Activated CD4-positive, CD25-positive, alpha-beta regulatory T cell treated with anti-CD3 and anti-CD28 coated beads, Interleukin-2, amount 50 U/mL, for 72 hours (primary cell): ENCODE measurements around the gene TTLL10.

Source experiments
- DNase-seq: peaks from one replicate; pipeline ENCODE4 v3.0.0; 2021

TTLL10 gene

DNA sequence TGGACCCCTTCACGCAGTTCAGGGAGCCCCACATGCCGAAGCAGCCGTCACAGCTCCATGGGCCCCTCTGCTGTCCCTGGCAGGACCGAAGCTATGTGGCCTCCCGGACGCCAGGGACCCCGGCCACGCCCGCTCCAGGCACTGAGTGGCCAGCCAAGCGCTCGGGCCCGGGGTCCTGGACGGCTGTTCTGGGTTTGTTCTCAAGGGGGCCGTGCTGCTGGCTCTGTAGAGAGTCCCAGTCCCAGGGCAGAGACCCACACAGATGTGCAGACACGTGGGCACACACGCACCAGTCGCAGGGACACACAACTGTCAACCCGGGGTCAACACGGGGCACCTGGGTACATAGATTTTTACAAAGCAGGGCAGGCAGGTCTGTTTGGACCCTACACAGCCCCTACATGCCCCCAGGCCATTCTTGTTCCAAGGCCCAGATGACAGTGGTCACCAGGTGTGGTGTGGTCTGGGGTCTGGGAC lies 65.1 kb downstream of the TTLL10 start:
- DNase-seq = no peak

DNA sequence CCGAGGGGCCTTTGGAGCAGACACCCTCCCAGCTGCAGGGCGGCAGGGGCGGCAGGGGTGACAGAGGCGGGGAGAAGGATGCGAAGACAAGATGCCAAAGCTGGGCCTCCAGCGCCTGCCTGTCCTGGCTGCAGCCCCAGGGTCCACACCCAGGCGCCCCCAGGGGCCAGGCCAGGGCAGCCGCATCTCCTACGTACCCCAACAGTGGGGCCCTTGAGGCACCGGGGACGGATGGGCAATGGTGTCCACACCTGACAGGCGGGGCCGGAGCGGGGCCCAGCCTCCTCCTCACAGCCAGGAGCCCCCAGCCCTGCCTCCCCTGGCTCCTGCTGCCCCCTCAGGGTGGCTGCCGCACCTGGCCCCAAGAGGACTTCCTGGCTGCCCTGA lies 65.5 kb downstream of the TTLL10 start:
- no peak for DNase-seq

DNA sequence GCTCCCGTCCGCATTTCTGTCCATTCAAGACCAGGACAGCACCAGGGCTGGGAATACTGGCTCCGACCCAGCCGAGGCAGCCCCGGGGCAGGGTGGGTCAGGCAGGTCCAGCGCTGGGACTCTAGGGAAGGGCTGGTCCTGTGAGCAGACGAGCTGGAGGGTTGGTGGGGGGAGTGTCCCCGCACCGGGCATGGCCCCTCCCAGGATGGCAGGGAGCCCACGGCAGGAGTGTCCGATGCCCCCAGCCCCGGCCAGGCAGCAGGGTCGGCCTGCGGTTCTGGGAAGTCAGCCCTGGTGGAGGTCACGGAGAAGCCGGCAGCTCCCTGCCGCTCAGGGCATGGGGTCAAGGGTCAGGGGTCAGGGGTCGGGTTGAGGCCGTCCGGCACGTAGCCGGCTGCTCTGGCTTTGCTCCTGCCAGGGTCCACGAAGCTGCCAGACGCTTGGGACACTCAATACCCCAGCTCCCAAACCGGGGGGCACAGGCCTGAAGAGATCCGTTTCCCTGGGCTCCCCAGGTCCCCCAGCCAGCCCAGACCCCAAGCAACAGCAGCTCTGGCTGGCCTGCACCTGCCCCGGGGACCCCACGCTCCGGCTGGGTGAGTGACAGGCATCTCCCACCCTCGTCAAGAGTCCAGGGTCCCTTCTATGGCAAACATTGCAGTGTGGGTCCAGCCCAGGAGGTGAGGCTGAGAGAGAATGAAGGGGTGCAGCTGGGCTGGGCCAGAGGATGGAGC lies 66.1 kb downstream of the TTLL10 start:
- no peak for DNase-seq

DNA sequence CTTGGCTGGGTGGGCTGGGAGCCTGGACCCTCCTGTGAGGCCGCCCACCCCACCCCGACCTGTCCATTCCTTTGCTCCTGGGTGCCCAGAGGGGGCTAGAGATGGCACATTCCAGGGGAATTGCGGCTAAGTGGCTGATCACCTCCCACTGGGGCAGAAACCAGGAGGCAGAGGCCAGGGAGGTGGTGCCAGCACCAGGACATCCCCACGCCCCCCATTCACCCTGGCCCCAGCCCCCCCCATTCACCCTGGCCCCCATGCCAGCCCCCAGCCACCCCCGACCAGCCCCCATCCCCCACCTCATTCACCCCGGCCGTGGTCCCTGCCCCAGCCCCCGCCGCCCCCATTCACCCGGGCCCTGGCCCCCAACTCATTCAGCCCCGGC lies 66.7 kb downstream of the TTLL10 start:
- no peak for DNase-seq

DNA sequence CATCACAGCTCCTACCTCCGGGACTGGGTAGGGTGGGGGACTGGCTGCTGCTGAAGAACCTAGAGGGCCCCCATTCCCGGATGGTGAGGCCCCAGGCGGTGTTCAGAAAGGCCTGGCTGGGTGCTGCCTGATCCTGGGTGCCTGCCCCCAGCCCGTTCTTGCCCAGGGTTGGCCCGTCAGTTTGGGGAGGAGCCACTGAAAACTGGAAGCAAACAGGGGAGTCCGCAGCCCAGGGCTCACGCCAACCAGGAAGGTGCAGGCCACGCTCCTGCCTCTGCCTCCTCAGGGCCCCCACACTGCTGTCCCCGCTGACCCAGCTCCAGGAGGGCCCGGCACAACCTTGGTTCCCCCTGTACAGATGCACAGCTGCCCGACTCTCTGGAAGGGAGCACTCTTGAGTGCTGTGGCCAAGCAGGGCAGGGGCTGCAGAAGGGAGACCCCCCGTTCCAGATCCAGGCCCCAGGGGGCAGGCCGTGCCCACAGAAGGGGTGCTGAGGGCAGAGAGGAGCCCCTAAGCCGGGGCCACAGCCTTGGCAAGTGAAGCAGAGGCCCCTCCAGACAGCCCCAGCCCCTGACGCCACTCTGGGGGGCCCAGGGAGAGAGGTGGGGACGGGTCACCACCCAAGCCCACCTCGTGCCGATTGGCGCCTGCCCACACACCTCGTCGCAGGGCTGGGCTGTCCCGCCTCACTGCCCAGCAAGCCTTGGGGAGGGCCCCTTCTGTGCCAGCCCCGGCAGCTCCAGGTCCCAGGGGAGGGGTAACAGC lies 67.3 kb downstream of the TTLL10 start:
- DNase-seq = no peak

DNA sequence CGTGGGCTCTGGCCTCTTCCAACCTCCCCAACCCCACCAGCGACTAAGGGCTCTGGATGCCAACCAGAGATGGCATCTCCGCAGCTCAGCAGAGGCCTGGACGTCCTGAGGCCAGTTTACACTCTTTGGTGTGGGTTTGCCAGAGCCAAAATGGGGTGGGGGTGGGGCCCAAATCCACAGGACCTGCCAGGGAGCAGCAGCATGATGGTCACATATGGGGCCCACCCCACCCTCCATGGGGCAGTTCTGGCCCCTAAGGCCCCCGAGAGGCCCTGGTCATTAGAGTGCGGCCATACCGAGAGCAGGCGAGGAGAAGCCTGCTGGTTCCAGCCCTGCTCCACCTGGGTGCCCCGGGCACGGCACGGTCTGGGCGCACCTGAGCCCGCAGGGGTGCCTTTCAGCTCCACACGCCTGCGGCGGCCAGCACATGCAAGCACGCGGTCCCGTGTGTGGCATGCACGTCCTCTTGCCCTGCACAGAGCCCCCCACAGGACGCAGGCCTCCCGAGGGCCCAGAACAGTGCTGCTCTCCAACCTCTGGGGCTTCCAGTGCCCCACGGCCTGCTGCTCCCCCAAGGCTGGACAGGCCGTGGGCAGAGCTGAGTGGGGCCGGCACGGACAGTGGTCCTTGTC lies 68.0 kb downstream of the TTLL10 start:
- DNase-seq = no peak

DNA sequence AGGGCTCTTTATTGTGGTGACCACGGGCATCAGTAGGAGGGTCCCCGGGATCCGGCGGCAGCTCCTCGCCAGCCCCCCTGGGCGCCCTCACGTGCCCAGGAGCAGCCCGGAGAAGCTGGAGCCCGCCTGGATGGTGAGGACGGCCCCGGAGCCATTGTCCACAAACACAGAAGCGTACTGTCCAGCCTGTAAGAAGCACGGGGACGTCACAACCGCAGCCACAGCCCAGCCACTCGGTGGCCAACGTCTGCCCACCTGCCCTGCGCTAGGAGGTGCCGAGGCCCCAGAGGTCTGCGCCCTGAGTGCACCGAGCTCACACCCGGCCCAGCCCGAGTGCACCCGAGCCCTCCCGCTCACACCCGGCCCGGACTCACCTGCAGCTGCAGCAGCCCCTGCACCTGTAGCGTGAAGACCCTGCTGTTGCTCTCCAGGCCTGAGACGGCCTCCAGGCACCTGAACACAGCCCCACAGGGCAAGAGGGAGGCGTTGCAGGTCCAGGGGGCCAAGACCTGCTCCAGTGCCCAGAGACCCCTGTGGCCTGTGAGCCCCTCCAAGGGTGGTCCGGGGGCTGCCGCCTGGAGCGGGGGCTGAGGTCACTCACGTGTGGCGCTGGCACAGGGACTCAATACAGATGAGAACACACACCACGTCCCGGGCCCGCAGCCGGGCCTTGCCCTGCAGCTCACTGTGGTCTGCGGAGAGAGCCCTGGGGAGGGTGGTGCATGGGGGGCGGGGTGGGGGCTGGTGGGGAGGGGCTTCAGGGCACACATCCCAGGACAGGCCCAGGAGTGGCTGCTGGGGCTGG lies 69.0 kb downstream of the TTLL10 start:
- DNase-seq = no peak

DNA sequence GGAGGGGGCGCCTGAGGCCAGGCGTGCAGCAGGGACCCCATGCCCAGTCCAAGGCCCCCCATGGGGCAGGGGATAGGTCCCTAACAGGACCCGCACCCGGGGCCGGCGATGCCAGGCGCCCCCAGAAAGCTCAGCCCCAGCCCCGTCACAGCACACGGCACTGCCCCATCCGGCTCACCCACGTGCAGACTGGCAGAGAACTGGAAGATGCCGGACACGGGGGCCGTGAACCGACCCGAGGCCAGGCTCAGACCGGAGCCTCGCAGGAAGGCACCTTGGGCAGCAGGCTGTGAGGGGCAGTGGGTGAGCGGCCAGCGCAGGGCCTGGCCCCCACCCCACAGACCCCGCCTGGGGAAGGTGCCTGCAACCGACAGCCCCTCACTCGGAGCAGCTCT lies 69.6 kb downstream of the TTLL10 start:
- DNase-seq = no peak

DNA sequence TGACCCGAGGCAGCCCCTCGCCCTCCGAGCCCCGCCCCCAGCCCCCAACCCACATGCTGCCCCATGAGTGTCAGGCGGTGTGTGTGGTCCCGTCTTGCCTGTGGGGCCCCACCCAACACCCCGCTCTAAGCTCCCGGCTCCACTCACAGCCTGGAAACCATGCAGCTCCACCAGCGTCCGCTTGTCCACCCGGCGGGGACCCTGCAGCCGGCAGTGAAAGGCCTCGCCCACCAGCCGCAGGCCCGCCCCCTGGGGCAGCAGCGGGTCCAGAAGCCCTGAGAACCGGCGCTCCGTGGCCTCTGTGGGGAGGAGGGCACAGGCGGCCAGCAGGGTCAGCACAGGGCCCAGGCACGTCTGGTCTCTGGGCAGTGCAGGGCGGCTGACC lies 70.1 kb downstream of the TTLL10 start:
- no peak for DNase-seq

DNA sequence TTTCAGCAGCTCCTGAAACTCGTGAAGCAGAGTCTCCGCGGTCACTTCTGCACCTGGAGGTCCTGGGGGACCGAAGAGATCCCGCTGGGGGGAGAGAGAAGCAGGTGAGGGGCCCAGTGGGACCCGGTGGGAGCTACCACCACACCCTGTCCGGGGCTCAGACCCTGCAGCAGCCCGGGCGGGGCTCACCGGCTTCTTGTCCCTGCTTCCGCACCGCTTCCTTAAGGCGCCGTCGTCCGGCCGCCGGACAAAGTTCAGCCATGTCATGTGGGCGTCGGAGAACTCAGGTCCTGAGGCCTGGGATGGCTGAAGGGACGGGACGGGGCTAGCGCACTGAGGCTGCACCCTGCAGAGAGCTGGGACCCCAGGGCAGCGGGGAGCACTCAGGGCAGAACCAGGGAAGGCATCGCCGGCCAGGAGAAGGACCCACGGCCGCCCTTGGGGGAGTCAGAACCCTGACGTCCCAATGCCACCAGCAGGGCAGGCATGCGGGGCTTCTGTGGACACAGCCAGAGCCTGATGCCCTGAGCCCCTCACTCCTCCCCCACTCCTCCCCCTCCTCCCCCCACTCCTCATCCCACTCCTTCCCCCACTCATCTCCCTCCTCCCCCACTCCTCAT lies 70.6 kb downstream of the TTLL10 start:
- DNase-seq = no peak

DNA sequence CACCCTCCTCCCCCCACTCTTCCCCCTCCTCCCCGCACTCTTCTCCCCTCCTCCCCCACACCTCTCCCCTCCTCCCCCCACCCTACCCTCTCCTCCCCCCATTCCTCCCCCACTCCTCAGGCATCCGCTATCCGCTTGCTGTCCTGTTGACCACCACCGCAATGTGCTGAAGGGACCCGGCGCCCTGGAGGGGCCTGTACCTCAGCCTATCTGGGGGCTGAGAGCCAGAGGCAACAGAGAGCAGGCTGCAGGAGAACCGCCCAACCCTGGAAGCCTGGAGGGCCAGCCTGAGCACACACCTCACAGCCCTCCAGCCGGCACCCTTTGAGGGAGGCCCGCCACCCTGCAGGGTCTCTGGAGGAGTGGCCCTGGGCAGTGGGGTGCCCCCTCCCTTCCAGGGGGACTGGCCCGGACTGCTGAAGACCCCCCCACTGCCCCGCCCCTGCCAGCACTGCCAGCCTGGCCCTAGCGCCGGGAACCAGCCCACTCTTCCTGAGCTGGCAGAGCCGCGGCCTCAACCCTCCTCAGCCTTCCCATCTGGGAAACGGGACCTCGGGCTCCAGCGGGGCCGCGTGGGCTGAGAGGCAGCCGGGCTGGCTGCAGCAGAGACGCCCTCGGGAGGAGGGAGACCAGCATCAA lies 71.6 kb downstream of the TTLL10 start:
- DNase-seq = no peak

DNA sequence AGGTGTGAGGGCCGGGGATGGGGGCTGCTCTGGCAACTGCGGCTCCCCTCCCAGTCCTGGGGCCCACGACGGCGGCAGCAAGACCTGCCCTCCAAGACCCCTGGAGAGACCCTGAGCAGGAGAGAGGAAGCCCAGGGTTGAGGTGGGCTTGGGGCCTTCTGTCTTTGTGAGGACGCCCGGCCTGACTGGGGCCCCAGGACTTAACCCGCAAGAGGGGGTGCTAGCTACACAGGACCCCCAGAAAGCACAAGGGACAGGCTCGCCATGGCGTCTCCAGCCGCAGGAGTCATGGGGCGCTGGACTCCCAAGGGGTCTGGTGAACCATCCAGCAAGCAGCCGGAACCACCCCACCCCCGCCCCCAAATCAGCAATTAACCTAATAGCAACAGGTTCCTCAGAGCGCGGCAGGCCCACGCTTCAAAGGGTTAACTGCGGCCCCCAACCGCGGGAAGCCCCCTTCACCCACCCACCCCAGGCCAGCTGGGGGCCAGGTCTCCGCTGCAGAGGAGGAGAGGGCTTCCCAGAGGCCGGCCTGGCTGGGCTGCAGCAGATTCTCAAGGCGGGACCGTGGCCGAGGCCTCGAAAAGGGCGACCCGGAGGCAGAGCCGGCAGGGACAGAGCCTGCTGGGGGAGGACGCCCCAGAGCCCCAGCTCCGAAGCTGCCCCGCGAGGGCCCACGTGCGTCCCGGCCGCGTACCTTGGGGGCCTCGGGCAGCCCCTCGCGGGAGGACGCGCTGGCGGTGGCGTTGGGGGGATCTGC lies 72.3 kb downstream of the TTLL10 start:
- no peak for DNase-seq

DNA sequence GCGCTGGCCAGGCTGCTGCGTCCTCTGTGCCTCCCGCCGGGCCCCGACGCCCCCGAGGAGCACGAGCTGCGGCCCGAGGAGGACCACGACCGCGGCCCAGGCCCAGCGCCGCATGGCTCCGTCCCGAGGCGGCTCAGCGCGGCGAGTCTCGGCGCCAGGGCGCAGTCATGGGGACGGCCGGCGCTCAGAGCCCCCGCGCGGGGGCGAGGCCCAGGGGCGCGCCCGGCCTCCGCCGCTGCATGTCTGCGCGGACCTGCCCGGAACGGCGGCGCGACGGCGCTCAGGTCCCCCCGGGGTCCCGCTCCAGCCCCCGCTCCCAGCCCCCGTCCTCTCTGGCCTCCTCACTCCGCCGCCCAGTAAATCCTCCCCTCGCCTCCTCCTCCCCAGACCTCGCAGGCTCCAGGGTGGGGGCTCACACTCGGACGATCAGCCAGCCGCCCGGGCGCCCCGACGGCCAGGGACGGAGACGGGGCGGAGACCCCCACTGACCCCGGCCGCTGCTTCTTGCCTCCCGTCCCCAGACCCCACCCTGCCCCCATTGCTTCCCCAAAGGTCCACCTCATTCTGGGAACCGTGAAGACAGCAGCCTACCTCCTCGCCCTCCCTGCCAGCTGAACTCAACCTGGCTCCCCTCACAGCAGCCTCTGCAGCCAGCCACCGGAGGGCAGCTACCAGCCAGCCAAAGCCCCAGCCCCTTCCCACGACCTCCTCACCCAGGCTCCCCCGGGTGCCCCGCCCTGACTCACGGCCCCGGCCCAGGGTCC lies 73.1 kb downstream of the TTLL10 start, which contains the start of gene C1QTNF12:
Gene C1QTNF12 (minus strand): TSS at position 146 of the 764 bp plus-strand sequence. CDS start 32 bp downstream, at position 114.
- no peak for DNase-seq

DNA sequence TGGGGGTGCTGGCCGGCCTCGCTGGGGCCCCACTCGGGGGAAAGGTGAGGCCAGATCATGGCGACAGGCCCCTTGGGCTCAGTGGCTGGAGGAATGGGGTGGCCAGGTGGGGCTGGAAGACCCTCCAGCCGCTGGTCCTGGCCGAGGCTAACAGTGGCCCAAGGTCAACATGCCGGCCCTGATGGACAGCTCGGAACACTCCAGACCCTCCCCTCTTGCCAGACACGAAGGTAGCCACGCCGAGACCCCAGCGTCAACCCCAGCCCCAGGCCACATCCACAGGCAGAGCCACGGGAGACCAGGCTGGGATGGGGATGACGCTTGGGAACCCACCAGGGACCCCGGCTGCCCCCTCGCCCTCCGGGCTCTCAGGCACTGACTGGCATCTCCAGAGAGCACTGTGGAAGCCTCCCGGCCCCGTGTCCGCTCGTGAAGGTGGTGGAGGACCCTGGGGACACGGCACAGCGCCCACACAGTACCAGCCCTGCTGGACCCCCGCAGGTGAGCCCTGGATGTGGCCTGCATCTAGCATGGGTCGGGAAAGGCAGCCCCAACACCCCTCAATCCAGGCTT lies 73.7 kb downstream of the TTLL10 start:
- DNase-seq = no peak
